ENCODE results near the gene HOXC10.

GRCh38 chr12:53941750-53942149, 43.2 kb upstream of the HOXC10 start:
- TF ChIP-seq CTCF (IDR thresholded peaks at IDR 0.05) (no peak), POLR2AphosphoS5 (IDR thresholded peaks at IDR 0.05; ENCODE audit: low read depth, low read length) (peak; percentile 48; the same call in 1 of the 2 replicates), SIN3A (IDR thresholded peaks at IDR 0.05; ENCODE audit: borderline replicate concordance, insufficient read depth, low read depth, low read length) (no peak), TCF7L2 (IDR thresholded peaks at IDR 0.05; ENCODE audit: low read depth, low read length) (no peak)
- TF ChIP-seq, protein P1, sequence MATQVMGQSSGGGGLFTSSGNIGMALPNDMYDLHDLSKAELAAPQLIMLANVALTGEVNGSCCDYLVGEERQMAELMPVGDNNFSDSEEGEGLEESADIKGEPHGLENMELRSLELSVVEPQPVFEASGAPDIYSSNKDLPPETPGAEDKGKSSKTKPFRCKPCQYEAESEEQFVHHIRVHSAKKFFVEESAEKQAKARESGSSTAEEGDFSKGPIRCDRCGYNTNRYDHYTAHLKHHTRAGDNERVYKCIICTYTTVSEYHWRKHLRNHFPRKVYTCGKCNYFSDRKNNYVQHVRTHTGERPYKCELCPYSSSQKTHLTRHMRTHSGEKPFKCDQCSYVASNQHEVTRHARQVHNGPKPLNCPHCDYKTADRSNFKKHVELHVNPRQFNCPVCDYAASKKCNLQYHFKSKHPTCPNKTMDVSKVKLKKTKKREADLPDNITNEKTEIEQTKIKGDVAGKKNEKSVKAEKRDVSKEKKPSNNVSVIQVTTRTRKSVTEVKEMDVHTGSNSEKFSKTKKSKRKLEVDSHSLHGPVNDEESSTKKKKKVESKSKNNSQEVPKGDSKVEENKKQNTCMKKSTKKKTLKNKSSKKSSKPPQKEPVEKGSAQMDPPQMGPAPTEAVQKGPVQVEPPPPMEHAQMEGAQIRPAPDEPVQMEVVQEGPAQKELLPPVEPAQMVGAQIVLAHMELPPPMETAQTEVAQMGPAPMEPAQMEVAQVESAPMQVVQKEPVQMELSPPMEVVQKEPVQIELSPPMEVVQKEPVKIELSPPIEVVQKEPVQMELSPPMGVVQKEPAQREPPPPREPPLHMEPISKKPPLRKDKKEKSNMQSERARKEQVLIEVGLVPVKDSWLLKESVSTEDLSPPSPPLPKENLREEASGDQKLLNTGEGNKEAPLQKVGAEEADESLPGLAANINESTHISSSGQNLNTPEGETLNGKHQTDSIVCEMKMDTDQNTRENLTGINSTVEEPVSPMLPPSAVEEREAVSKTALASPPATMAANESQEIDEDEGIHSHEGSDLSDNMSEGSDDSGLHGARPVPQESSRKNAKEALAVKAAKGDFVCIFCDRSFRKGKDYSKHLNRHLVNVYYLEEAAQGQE (IDR thresholded peaks at IDR 0.05; ENCODE audit: insufficient read depth in 1 of 2, low read depth in 2 of 2, low read length in 1 of 2) = no peak

All from Panc1 (cell line).